Erythroblast (primary cell): ENCODE data around the gene DPP8.
A peak's percentile ranks its signal among the peaks of the same experiment; 100 is the strongest.

Experiments
- DNase-seq, 2 experiments: peaks; one replicate each; lab custom pipeline; 2025; lab: John Stamatoyannopoulos, UW
- GATA1 ChIP-seq: IDR thresholded peaks from 2 replicates; pipeline ENCODE4 v1.6.1; 2011; ENCODE audit warnings: low read depth, mild to moderate bottlenecking, control low read depth, low read length, moderate library complexity
- POLR2A ChIP-seq: IDR thresholded peaks from 2 replicates; pipeline ENCODE4 v1.6.1; 2011; ENCODE audit warnings: mild to moderate bottlenecking, low read length

The DPP8 gene

GRCh38 chr15:65426216-65426853, 91.2 kb downstream of the DPP8 start:
- no peak for DNase-seq
- no peak for TF ChIP-seq GATA1
- TF ChIP-seq POLR2A, result no peak

GRCh38 chr15:65424683-65425082, 92.8 kb downstream of the DPP8 start:
- no peak for DNase-seq
- no peak for TF ChIP-seq GATA1
- TF ChIP-seq POLR2A, result no peak

- TF ChIP-seq GATA1 (no peak), POLR2A (no peak)
- peak; percentile 8 to 11 for DNase-seq
These were observed 93.4 kb downstream of the DPP8 start for GRCh38 chr15:65423976-65424679.

- DNase-seq, result no peak
- TF ChIP-seq POLR2A, result no peak
- no peak for TF ChIP-seq GATA1
These were observed 94.1 kb downstream of the DPP8 start for GRCh38 chr15:65423150-65423975.

GRCh38 chr15:65421360-65422215, 95.9 kb downstream of the DPP8 start:
- no peak for TF ChIP-seq POLR2A
- TF ChIP-seq GATA1, result no peak
- DNase-seq, result no peak

GRCh38 chr15:65420975-65421359, 96.5 kb downstream of the DPP8 start:
- no peak for DNase-seq
- TF ChIP-seq GATA1, result no peak
- no peak for TF ChIP-seq POLR2A

GRCh38 chr15:65418596-65418995, 98.9 kb downstream of the DPP8 start:
- no peak for TF ChIP-seq GATA1
- TF ChIP-seq POLR2A, result no peak
- DNase-seq, result no peak

- no peak for DNase-seq
- TF ChIP-seq GATA1 (no peak), POLR2A (no peak)
These were observed 100.6 kb downstream of the DPP8 start for GRCh38 chr15:65416845-65417416.

GRCh38 chr15:65414841-65415621, 102.5 kb downstream of the DPP8 start:
- no peak for DNase-seq
- TF ChIP-seq POLR2A (no peak), GATA1 (no peak)

- no peak for DNase-seq
These were observed 103.7 kb downstream of the DPP8 start for GRCh38 chr15:65413760-65414144.

GRCh38 chr15:65413051-65413759, 104.3 kb downstream of the DPP8 start:
- DNase-seq, result no peak
- no peak for TF ChIP-seq GATA1
- TF ChIP-seq POLR2A, result no peak

More at GRCh38 chr15:65413760-65414144, 103.7 kb downstream of the DPP8 start:
- no peak for TF ChIP-seq POLR2A
- no peak for TF ChIP-seq GATA1

GRCh38 chr15:65412556-65412955, 104.9 kb downstream of the DPP8 start:
- TF ChIP-seq POLR2A, result no peak
- TF ChIP-seq GATA1, result no peak
- no peak for DNase-seq

GRCh38 chr15:65411465-65412071, 105.9 kb downstream of the DPP8 start:
- no peak for TF ChIP-seq POLR2A
- no peak for TF ChIP-seq GATA1
- DNase-seq, result no peak
